HG03060 (cell line): ENCODE results near the gene NR3C2.

Experiments
- ATAC-seq: cut with Tn5 transposase; IDR thresholded peaks from one replicate; pipeline ENCODE4 v1.9.1; 2021; ENCODE audit warnings: low read depth, moderate number of reproducible peaks; ENCODE audit not compliant: unreplicated experiment

Gene NR3C2

GRCh38 chr4:148435654-148436406, 6.4 kb downstream of the NR3C2 start:
- ATAC-seq: no peak

- ATAC-seq: no peak
These were observed 8.0 kb downstream of the NR3C2 start for GRCh38 chr4:148434075-148434773.

- ATAC-seq: no peak
These were observed 10.8 kb downstream of the NR3C2 start for GRCh38 chr4:148431401-148431800.

GRCh38 chr4:148430854-148431253, 11.4 kb downstream of the NR3C2 start:
- ATAC-seq: no peak

- no peak for ATAC-seq
These were observed 13.0 kb downstream of the NR3C2 start for GRCh38 chr4:148429206-148429605.

- no peak for ATAC-seq
These were observed 15.6 kb downstream of the NR3C2 start for GRCh38 chr4:148426643-148427042.

GRCh38 chr4:148425327-148426110, 16.7 kb downstream of the NR3C2 start:
- no peak for ATAC-seq

- no peak for ATAC-seq
These were observed 21.8 kb downstream of the NR3C2 start for GRCh38 chr4:148420397-148420796.

GRCh38 chr4:148415500-148415899, 26.7 kb downstream of the NR3C2 start:
- no peak for ATAC-seq

GRCh38 chr4:148412460-148412994, 29.7 kb downstream of the NR3C2 start:
- ATAC-seq: no peak

- ATAC-seq: no peak
These were observed 36.9 kb downstream of the NR3C2 start for GRCh38 chr4:148405161-148405893.

- ATAC-seq: no peak
These were observed 43.2 kb downstream of the NR3C2 start for GRCh38 chr4:148398988-148399387.

- no peak for ATAC-seq
These were observed 44.4 kb downstream of the NR3C2 start for GRCh38 chr4:148397771-148398170.

GRCh38 chr4:148396986-148397673, 45.1 kb downstream of the NR3C2 start:
- ATAC-seq: no peak

GRCh38 chr4:148395771-148396170, 46.4 kb downstream of the NR3C2 start:
- ATAC-seq: no peak

GRCh38 chr4:148391056-148391455, 51.2 kb downstream of the NR3C2 start:
- no peak for ATAC-seq

- no peak for ATAC-seq
These were observed 51.9 kb downstream of the NR3C2 start for GRCh38 chr4:148390311-148390710.

- no peak for ATAC-seq
These were observed 61.9 kb downstream of the NR3C2 start for GRCh38 chr4:148380291-148380690.

- ATAC-seq: no peak
These were observed 66.1 kb downstream of the NR3C2 start for GRCh38 chr4:148376151-148376550.

GRCh38 chr4:148375584-148375983, 66.6 kb downstream of the NR3C2 start:
- ATAC-seq: no peak
